Activated CD8-positive, alpha-beta memory T cell treated with anti-CD3 and anti-CD28 coated beads, Interleukin-2, amount 50 U/mL, for 24 hours (primary cell): ENCODE data around the gene C14orf39.

Source experiments
- DNase-seq: peaks from one replicate; pipeline ENCODE4 v3.0.0-alpha.2; 2020; ENCODE audit errors: extremely low read depth

C14orf39 gene, protein sequence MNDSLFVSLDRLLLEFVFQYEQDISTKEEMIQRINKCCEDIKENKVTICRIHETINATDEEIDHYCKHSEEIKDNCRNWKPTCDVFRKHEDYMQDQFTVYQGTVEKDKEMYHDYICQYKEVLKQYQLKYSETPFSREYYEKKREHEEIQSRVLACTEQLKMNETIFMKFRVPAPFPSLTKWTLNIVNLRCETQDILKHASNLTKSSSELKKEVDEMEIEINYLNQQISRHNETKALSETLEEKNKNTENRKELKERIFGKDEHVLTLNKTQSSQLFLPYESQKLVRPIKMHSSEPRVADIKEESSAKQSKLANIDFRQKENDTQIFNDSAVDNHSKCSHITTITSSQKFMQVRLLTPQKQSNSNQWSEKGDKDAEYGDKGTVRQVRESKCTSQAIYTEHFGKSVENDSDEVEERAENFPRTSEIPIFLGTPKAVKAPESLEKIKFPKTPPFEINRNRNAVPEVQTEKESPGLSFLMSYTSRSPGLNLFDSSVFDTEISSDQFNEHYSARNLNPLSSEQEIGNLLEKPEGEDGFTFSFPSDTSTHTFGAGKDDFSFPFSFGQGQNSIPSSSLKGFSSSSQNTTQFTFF

DNA sequence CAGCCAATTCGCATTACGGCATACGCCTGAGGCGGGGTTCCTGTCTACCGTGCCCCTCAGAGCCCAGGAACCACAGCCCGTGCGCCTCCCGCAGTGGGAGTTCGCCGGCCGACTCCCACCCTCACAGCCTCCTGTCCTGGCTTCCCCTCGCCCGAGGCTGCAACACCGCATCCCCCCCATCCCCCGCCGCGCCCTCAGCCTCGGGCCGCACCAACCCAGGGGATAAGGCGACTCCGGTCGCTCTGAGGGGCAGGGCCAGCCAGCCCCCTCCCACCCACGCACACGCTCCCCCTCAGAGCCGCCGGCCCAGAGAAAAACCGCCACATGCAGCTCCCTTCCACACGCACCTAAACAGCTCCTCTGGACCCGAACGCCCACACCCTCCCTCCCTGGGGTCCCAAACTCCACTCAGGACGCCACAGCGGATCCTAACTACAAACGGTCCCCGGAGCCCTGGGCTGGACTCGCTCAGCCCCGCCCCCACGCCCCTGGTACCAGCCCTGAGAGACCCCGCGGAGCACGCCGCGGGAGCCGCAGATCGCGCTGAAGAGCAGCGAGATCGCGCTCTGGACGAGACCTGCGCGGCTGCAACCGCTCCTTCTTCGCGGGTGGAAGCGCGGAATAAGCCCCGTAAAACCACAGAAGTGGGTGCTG is at the start of gene C14orf39:
TSS of gene C14orf39 (minus strand) at position 466 of the 654 bp plus-strand sequence. CDS start 985 bp downstream, outside the sequence.
- DNase-seq = no peak

DNA sequence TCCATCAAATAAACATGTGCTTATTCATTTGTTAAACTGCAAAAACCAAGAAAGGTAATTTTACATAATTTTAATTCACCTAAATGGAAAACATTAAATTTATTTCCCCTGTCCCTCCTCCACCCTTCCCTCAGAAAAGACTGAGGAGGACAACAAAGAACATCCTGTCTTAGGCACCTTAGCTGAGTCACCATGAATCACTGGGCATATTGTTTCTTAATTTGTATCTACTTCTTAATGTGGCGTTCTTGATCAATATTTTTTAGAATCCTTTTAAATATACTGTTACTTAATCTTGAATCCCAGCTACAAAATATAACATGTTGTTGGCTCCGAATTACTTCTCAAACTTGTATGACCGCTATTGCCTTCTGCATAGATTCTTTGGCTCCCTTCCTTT is 46.6 kb upstream of the C14orf39 start:
- no peak for DNase-seq

DNA sequence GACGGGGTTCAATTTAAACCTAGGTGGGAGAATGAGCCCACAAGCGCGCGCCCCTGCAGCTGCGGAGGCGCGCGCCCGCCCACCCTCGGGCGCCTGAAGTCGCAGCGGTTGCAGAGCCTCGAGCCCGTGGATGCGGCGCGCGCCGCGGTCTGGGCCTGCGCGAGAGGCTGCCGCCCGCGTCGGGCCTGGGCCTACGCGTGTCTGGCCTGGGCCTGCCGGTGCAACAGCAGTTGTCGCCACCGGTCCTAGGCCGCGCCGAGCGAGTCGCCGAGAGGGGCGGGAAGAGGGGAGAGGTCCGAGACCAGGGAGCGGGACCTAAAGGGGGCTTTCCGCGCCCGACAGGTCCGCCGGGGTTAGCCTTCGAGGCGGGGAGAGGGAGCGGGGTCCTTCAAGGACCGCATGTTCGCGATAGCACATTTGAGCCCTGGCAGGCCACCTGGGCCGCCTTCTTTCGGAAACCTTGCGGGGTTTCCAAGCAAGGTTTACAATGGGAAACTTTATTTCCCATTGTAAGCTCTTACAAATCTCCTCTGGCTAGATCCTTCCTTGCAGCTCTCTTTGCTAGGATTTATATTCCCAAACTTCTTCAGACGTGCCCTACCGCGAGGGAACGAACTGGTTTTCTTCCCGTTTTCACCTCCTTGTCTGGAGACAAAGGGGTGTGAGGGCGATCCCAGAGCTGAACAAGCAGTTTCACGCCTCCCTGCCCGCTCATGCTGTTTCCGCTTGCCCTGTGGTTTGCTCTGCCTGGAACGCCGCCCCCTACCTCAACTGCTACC is 29.8 kb upstream of the C14orf39 start:
- no peak for DNase-seq

DNA sequence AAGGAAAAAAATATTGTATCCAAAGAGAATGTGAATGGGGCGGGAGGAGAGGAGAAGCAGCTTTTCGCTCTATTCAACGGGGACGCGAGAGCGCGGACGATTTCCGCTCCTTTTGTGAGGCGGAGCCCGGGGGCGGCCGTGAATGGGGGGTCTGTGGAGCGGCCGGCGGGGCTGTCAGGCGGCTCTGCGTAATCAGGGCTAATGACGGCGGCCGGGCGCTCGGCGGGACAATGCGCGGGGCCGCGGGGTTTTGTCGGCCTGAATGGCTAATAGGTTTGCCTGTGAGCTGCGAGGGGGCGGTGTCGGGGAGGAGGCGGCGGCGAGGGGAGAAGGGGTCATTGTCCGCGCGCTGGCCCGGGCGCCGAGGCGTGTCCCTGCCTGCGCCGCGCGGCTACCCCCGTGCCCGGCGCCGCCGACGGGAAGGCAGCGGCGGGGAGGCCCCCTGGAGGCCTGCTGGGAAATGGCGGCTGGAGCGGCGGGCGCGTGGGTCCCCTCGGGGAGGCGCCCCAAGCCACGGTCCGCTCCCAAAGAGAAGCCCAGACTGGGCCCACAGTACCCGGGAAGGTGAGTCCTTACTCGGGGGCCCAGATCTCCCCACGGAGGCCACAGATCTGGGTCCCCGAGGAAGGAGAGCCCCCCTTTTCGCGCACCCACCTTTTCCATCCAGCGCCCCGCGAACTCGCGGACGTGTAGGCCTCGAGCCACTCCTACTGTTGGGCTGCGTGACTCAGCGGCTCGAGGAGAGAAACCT is 29.1 kb upstream of the C14orf39 start:
- no peak for DNase-seq

DNA sequence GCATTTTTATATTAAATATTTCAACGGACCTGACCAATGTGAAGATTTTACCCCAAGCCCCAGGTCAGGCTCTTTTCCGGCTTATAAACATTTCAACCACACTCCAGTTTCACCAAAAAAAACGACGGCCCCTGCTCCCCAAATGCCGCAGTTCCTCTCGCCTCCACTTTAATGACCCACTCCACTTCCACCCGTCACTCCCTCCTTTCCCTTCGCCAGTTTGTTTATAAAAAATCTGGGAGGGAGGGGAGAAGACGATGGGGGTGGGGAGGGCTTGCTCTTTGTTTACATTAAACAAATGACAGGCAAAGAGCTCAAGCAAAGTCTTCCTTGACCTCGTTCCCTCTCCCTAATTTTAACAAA is 28.5 kb upstream of the C14orf39 start:
- DNase-seq = no peak

DNA sequence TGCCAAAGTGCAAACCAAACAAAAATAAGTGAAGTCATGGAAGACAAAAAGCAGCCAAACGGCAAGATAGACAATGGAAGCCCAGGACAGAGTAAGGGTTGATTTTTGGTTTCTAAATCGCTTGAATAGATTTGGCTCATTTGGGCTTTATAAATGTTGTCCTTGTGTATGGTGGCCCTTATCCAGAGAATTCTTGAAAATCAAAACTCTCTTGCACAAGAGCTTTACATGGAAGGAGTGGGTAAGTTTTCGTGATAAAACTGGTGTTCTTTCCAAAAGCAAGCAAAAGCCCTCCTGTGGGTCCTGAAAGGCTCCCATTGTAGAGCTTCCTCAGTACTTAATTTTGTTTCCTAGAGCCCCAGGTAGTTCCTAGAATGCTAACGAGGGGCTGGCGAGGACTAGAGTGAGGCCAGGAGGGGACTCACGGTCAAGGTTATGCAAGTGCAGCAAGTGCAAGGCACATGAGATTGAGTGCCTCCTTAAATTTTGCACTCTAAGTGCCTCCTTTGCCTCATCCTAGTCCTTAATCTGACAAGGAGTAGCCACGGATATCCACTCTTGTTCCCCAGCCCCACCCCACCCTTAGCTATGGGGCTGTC is 27.2 kb upstream of the C14orf39 start:
- DNase-seq = no peak

DNA sequence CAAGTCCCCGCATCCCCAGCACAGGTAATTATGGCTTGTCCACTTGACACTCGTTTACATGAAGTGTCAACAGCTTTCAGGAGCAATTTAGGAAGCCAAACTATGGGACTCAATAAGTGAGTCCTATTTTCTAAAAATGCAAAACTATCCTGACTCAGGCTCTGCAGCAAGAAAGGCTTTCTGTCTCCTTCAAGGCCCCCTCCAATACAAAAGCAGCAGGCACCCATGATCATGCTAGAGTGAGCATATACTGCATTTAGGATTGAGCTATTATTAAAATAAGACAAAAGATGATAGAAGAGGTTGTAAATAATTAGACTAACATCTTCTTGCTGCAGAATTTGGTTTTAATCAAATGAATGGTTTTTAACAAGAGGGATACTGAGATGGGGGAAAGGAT is 26.3 kb upstream of the C14orf39 start:
- no peak for DNase-seq

DNA sequence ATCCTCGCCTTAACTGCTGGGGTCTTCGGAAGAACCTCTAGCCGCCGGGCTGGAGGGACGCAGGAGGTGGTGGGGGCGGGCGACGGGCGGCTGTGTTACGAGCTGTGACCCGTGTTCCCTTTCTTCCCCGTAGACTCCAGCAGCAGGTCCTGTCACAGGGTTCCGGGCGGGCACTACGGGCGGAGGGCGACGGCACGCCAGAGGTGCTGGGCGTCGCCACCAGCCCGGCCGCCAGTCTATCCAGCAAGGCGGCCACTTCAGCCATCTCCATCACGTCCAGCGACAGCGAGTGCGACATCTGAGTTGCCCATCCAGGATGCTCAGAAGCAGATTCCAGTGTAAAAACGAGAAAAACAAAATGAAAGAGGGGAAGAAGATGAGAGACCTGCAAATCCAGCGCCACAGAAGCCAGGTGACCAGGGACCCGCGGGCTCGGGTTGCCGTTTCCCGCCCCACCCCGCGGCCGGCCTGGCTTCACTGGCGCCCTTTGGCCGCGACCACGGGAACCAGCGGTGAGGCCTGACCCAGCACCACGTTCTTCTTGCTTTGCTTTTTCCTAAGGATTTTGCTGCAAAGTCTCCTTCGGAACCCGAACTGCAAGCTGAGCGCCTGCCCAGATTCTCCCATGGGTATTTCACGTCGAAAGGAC is 25.2 kb upstream of the C14orf39 start:
- DNase-seq = no peak

DNA sequence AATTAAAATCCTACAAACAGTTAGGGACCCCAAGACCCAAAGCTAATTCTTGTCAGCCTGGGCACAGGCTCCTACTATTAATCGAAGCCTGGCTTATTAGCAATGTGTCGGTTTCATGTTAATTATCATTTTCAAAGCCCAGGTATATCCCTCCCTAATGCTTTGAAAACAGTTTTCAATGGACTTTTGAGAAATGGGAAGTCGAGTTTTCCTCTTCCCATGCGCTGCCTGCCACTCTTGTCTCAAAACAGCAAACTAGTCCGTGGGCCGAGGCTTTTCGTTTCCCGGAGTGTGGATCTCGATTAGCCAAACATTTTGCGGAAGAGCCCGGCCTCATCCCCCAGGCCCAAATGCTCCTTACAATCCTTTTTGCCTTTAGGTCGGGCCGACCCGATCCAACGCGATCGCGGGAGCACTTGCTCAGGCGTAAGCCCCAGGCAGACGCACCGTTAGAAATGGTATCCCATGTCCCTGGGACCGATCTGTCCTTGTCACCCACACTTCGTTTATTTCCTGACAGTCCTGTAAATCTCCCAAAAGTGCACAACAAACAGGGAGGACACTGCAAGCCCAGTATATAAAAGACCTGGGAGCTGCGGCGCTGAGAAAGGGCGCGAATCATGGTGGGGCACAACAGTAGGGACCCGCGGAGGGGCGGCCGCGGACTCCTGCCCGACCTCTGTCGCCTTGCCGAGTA is 24.5 kb upstream of the C14orf39 start:
- DNase-seq = no peak

DNA sequence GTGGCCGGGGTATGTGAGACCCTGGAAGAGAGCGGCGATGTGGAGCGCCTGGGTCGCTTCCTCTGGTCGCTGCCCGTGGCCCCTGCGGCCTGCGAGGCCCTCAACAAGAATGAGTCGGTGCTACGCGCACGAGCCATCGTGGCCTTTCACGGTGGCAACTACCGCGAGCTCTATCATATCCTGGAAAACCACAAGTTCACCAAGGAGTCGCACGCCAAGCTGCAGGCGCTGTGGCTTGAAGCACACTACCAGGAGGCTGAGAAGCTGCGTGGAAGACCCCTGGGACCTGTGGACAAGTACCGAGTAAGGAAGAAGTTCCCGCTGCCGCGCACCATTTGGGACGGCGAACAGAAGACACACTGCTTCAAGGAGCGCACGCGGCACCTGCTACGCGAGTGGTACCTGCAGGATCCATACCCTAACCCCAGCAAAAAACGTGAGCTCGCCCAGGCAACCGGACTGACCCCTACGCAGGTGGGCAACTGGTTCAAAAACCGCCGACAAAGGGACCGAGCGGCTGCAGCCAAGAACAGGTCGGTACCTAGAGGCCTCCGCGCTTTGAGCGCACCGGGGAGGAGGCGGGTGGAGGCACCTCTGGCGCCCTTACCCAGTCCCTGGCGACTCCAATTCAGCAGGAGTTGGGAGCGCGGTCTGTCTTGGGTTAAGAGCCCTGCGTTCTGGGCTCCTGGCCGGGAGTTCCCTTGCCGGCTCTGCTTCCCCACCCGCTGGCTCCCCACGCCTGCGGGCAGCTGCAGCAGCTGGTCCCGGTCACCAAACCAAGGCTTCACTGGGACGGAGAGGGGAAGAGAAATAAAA is 23.8 kb upstream of the C14orf39 start:
- DNase-seq = no peak

DNA sequence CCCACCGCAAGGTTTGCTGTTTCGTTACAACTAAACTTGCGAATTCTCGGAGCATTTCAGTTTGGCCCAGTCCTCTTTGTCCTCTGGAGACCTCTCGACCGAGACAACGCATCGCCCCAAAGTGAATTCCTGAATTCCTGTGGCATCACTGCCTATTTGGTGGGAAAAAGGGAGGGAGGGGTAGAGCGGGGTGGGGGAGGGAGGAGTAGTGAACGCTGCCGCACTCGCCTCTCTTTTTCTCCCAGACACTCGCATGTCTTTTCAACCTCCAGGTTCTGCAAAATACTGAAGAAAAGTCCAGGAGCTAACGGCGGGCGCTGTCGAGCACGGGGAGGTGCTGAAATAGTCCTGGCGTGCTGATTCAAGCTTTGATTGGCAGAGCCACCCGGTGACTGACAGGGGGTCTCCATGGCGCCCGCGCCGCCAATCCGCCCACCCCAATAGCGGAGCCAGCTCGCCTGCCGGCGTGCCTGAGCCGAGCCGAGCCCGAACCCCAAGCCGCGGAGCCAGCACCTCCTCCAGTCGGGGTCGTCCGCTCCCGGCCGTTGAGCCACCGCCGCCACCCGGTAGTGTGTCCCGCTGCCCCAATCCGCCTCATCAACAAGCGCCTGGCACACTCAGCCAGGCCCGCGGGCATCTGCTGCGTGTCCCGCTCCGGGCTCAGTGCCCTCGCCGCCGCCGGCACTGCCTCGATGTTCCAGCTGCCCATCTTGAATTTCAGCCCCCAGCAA is 23.0 kb upstream of the C14orf39 start, which contains the start of gene SIX6:
TSS of gene SIX6 (plus strand) at position 440 of the 731 bp plus-strand sequence. CDS start at position 693, 253 bp downstream.
- no peak for DNase-seq

DNA sequence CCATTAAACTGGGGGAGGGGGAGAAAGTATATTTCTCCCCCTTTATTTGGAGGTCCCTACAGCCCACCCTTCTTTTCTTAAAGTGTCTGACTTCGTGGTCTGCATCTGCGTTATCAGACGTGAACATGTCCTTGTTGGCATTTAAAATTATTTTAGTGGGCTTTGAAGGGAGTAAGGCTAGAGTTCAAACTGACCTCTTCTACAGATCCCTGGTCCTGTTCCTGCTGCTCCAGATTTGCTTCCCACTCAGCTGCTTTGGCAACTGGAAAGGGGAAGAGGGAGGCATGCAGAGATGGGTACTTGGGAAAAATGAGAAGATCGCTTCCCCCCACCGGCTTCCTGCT is 22.5 kb upstream of the C14orf39 start:
- no peak for DNase-seq

DNA sequence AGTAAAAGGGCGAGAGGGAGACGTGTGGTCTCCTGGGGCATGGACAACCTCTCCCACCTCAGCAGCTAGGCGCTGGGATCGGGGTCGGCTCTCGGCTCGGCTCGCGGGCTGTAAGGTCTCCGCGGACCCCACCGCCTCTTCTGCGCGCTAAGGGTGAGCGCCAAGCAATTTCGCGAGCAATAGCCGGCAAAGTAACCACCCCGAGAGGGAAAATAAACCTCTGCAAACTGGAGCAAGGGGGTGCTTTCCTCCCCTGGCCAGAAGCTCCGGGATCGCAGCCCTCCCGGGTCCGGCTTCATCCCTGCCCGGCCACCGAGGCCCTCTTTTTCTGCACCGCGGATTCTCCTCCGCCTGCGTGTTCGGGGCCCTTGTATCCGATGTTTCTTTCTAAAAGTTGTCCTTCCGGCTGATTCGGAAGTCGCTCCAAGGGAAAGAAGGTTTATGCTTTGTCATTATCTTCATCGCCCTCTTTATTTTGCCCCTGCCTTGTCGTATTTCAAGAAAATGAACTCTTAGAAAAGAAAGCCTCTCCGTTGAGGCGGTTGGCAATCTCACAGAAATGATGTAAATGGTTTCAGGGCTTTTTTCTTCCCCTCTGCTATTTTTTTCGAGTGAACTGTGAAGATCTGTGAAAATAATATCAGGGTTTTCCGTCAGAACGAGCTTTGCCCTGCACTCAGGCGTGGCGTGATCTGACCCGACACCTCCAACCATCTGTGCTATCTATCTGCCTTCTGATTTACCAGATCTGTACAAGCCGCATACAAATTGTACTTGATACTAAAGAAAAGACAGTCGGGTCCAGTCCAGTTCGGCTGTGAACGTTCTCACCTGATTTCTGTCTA is 21.3 kb upstream of the C14orf39 start:
- no peak for DNase-seq

DNA sequence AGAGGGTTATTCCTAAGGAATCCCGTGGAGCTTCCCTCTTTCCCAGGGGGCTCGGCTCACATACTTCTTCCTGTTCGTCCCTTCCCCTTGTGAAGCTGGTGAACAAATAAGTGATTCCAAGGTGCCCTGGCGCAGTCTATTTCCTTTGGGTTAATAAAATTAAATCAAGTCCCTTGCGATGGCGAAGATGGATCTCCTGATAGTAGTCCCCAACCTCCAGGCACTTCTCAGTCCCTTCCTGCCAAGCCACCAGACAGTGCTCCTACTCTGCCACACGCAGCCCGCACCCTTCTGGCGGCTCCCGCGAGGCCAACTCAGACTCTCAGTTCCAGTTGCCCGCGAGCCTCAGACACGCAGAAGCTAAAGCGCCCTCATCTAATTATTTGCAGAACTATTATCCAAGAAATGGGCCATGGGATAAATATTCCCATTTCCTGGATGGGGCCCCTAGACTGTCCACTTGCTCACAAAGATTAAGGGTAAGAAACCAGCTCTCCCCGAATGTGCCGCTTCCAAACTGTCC is 20.7 kb upstream of the C14orf39 start:
- no peak for DNase-seq

DNA sequence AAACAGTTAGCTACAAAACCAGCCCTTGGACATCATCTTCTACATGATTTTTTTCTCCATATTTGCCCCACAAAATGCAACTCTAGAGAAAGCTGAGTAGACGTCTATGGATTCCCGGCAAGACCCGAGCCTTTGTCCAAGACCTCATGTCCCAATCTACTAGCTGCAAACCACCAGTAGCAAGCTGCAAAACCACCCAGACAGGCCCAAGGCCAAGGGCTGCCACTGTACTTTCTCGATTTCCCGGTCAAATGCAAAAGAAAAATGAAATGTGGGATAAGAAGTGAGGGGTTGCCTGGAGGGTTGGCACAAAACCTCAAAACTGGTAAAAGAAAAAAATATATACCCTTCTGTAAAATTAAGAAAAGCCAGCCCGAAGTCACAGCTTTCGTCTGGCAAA is 20.1 kb upstream of the C14orf39 start:
- DNase-seq = no peak

DNA sequence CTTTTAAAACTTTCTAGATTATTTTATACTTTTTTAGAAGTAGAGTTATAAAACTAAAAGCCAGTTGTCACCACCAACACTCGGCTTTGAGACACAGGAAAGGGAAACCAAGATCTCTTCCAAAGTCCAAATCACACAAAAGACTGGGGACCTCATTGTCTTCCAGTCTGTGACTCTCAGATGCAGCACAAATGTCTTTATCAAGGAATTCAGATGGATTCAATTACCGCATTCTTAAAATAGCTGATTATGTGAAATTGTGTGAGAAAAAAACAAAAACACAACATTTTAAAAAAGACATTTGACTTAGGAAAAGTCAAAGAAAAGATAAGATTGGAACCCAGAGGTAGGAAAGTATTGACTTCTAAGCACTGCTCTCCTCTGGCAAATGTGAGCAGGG is 19.6 kb upstream of the C14orf39 start:
- DNase-seq = no peak

DNA sequence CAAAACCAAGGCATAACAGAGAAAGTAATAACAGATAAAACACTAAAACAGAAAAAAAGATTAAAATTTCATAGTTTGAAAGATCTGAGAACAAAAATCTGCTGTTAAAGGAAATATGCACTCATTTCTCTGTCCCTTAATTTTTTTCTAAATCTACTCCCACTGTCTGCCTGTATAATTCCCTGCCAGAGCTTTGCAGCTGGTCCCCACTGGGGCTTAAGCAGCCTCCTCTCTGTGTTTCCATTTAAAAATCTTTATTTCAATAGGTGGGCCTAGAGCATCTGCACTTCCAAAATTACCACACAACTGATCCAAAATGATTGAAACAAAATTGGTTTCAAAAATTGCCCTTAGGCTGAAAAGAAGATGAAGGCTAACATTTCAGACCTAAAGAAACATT is 16.7 kb upstream of the C14orf39 start:
- no peak for DNase-seq
